IMR-90 (cell line): Measurements from ENCODE around the gene DOCK10. TPM values are rescaled to one million over a fixed set of nuclear protein-coding genes. Genes with fewer than 3 reads are reported as not detected.

Source experiments
- ATAC-seq: fragments of 200-7000 bp; cut with Tn5 transposase; 2 replicates; pipeline ENCODE4 v1.9.1; 2020; ENCODE audit warnings: low read depth, mild to moderate bottlenecking, moderate library complexity
- BruUV-seq: library from RNA; stranded (reverse); fragments of 400-500 nt; replicated peaks from 2 replicates; lab custom pipeline; 2021; lab: Mats Ljungman, UMichigan
- CTCF ChIA-PET: fragments of 300-600 bp; formaldehyde crosslinking; extraction: SDS; loops from one replicate; lab custom pipeline; 2021; ENCODE audit warnings: antibody characterized with exemption; lab: Yijun Ruan, JAX
- POLR2A ChIA-PET: fragments of 300-600 bp; sonication (Branson Sonifier 250); formaldehyde crosslinking; loops from one replicate; lab custom pipeline; 2022; ENCODE audit warnings: antibody characterized with exemption; ENCODE audit not compliant: unreplicated experiment; lab: Charles Lee
- DNase-seq: peaks from one replicate; pipeline ENCODE4 v3.0.0; 2013
- H2AFZ ChIP-seq: replicated peaks from 2 replicates; pipeline ENCODE3; 2013; ENCODE audit warnings: low read length, mild to moderate bottlenecking; ENCODE audit not compliant: poor library complexity
- H2AK5ac ChIP-seq: 2 replicates; pipeline ENCODE4 v1.6.1; 2013; ENCODE audit warnings: low read depth, low read length, inconsistent platforms
- H2AK9ac ChIP-seq: replicated peaks from 2 replicates; pipeline ENCODE3; 2013; ENCODE audit warnings: mild to moderate bottlenecking, low read depth, low read length, moderate library complexity; ENCODE audit not compliant: poor library complexity
- H2BK120ac ChIP-seq: 2 replicates; pipeline ENCODE4 v1.6.1; 2013; ENCODE audit warnings: low read depth, low read length, inconsistent platforms
- H2BK15ac ChIP-seq: 3 replicates; pipeline ENCODE4 v1.6.1; 2013; ENCODE audit warnings: low read depth, low read length, inconsistent platforms
- H2BK20ac ChIP-seq: 2 replicates; pipeline ENCODE4 v1.6.1; 2013; ENCODE audit warnings: low read depth, mild to moderate bottlenecking, inconsistent platforms, low read length, moderate library complexity
- H2BK5ac ChIP-seq: 2 replicates; pipeline ENCODE4 v1.6.1; 2013; ENCODE audit warnings: mild to moderate bottlenecking, low read depth, low read length, inconsistent platforms; ENCODE audit not compliant: poor library complexity, severe bottlenecking
- H3K14ac ChIP-seq: replicated peaks from 2 replicates; pipeline ENCODE4 v1.6.1; 2013; ENCODE audit warnings: low read depth, low read length, inconsistent platforms
- H3K18ac ChIP-seq: 2 replicates; pipeline ENCODE4 v1.6.1; 2013; ENCODE audit warnings: low read depth, low read length, control low read depth
- H3K23ac ChIP-seq: 2 replicates; pipeline ENCODE4 v1.6.1; 2013; ENCODE audit warnings: low read depth, low read length, inconsistent platforms
- H3K27ac ChIP-seq: 2 replicates; pipeline ENCODE4 v1.5.1; 2013; ENCODE audit warnings: mild to moderate bottlenecking, control low read depth, low read length; ENCODE audit not compliant: insufficient read depth
- H3K27me3 ChIP-seq: 2 replicates; pipeline ENCODE4 v1.6.1; 2013; ENCODE audit warnings: low read length; ENCODE audit not compliant: control insufficient read depth, insufficient read depth
- H3K36me3 ChIP-seq: 2 replicates; pipeline ENCODE4 v1.6.1; 2013; ENCODE audit warnings: low read length, mixed read lengths; ENCODE audit not compliant: control insufficient read depth, insufficient read depth
- H3K4ac ChIP-seq: 2 replicates; pipeline ENCODE4 v1.6.1; 2013; ENCODE audit warnings: low read depth, low read length, inconsistent platforms
- H3K4me1 ChIP-seq: 2 replicates; pipeline ENCODE4 v1.6.1; 2013; ENCODE audit warnings: low read length, mixed read lengths; ENCODE audit not compliant: control insufficient read depth, insufficient read depth
- H3K4me2 ChIP-seq: 2 replicates; pipeline ENCODE4 v1.6.1; 2013; ENCODE audit warnings: low read depth, mild to moderate bottlenecking, control low read depth, low read length, moderate library complexity
- H3K4me3 ChIP-seq: 2 replicates; pipeline ENCODE4 v1.5.1; 2013; ENCODE audit warnings: low read depth, mild to moderate bottlenecking, control low read depth, low read length, moderate library complexity; ENCODE audit not compliant: insufficient read depth
- H3K56ac ChIP-seq: 2 replicates; pipeline ENCODE4 v1.6.1; 2013; ENCODE audit warnings: low read length, inconsistent platforms; ENCODE audit not compliant: insufficient read depth; ENCODE audit errors: extremely low read depth
- H3K79me1 ChIP-seq, 2 experiments: 2 replicates each; pipeline ENCODE4 v1.6.1; 2013; ENCODE audit warnings: low read length in 2 of 2, inconsistent platforms in 1 of 2, low read depth in 1 of 2
- H3K9ac ChIP-seq: 2 replicates; pipeline ENCODE4 v1.6.1; 2013; ENCODE audit warnings: low read depth, low read length, control low read depth
- H3K9me1 ChIP-seq: 2 replicates; pipeline ENCODE4 v1.6.1; 2013; ENCODE audit warnings: low read length, inconsistent platforms; ENCODE audit not compliant: insufficient read depth
- H3K9me3 ChIP-seq: 2 replicates; pipeline ENCODE4 v1.6.1; 2013; ENCODE audit warnings: low read length; ENCODE audit not compliant: control insufficient read depth, insufficient read depth
- H4K20me1 ChIP-seq: 2 replicates; pipeline ENCODE4 v1.6.1; 2013; ENCODE audit warnings: low read length, inconsistent platforms; ENCODE audit not compliant: insufficient read depth
- H4K5ac ChIP-seq: 2 replicates; pipeline ENCODE4 v1.6.1; 2013; ENCODE audit warnings: mild to moderate bottlenecking, low read depth, low read length, control low read depth
- H4K8ac ChIP-seq, 2 experiments: 2 replicates each; pipeline ENCODE4 v1.6.1; 2013; ENCODE audit warnings: low read depth in 2 of 2, low read length in 2 of 2, control low read depth in 1 of 2, inconsistent platforms in 1 of 2
- H4K91ac ChIP-seq: 2 replicates; pipeline ENCODE4 v1.6.1; 2013; ENCODE audit warnings: low read depth, low read length, inconsistent platforms; ENCODE audit not compliant: insufficient read depth
- BHLHE40 ChIP-seq: fragments of 150-350 bp; IDR thresholded peaks from 2 replicates; pipeline ENCODE4 v1.6.1; 2016; ENCODE audit warnings: mild to moderate bottlenecking, low read depth, low read length
- CEBPB ChIP-seq: IDR thresholded peaks from 2 replicates; pipeline ENCODE4 v1.6.1; 2012; ENCODE audit warnings: low read depth, low read length, improper control_type of control experiment
- CHD1 ChIP-seq: IDR thresholded peaks from 2 replicates; pipeline ENCODE4 v1.6.1; 2012; ENCODE audit warnings: low read depth, low read length, improper control_type of control experiment
- CTCF ChIP-seq: conservative IDR thresholded peaks from 2 replicates; pipeline ENCODE4 v1.5.1; 2012; ENCODE audit warnings: mild to moderate bottlenecking, low read depth, low read length, improper control_type of control experiment
- ELK1 ChIP-seq: fragments of 150-350 bp; IDR thresholded peaks from 2 replicates; pipeline ENCODE4 v1.6.1; 2016; ENCODE audit warnings: low read depth, mild to moderate bottlenecking, low read length, moderate library complexity, borderline replicate concordance
- FOS ChIP-seq: fragments of 150-350 bp; IDR thresholded peaks from 2 replicates; pipeline ENCODE4 v1.6.1; 2016; ENCODE audit warnings: low read depth, low read length
- MAFK ChIP-seq: IDR thresholded peaks from 2 replicates; pipeline ENCODE4 v1.6.1; 2012; ENCODE audit warnings: low read depth, low read length, improper control_type of control experiment
- MAZ ChIP-seq: IDR thresholded peaks from 2 replicates; pipeline ENCODE4 v1.6.1; 2012; ENCODE audit warnings: low read depth, mild to moderate bottlenecking, low read length, improper control_type of control experiment, moderate library complexity, borderline replicate concordance
- MXI1 ChIP-seq: IDR thresholded peaks from 2 replicates; pipeline ENCODE4 v1.6.1; 2012; ENCODE audit warnings: low read depth, mild to moderate bottlenecking, low read length, moderate library complexity, borderline replicate concordance
- NFE2L2 ChIP-seq: fragments of 150-350 bp; IDR thresholded peaks from 2 replicates; pipeline ENCODE4 v1.6.1; 2016; ENCODE audit warnings: low read depth, mild to moderate bottlenecking, low read length
- POLR2A ChIP-seq: IDR thresholded peaks from 2 replicates; pipeline ENCODE4 v1.6.1; 2012; ENCODE audit warnings: mild to moderate bottlenecking, low read depth, low read length
- RAD21 ChIP-seq: IDR thresholded peaks from 2 replicates; pipeline ENCODE4 v1.6.1; 2012; ENCODE audit warnings: low read length, improper control_type of control experiment
- RCOR1 ChIP-seq: IDR thresholded peaks from 2 replicates; pipeline ENCODE4 v1.6.1; 2012; ENCODE audit warnings: mild to moderate bottlenecking, low read length, improper control_type of control experiment; ENCODE audit not compliant: insufficient replicate concordance
- RFX5 ChIP-seq: IDR thresholded peaks from 2 replicates; pipeline ENCODE4 v1.8.0; 2012; ENCODE audit warnings: low read depth, mild to moderate bottlenecking, low read length, moderate library complexity
- SMC3 ChIP-seq: fragments of 150-350 bp; IDR thresholded peaks from 2 replicates; pipeline ENCODE4 v1.6.1; 2016; ENCODE audit warnings: low read depth, mild to moderate bottlenecking, antibody characterized with exemption, low read length, moderate library complexity
- USF2 ChIP-seq: fragments of 150-350 bp; IDR thresholded peaks from 2 replicates; pipeline ENCODE4 v1.6.1; 2017; ENCODE audit warnings: mild to moderate bottlenecking, antibody characterized with exemption, low read length, low read depth
- WGBS, 2 experiments: methylation state at CpG; one replicate each; pipeline versions ENCODE4 v1.1.5 to v1.1.7; 2013; ENCODE audit warnings: missing lambda C conversion rate in 2 of 2; ENCODE audit not compliant: insufficient read length in 1 of 2; ENCODE audit errors: extremely low coverage in 2 of 2; 5-methylcytosine and 5-hydroxymethylcytosine counted together
- dilution Hi-C: fragments of 300-500 bp; cut with HindIII; formaldehyde crosslinking; loops from one replicate; pipeline ENCODE4 v1.14.3; 2018; ENCODE audit warnings: low sequenced_read_pairs; ENCODE audit not compliant: unreplicated experiment
- in situ Hi-C: fragments of 300-500 bp; cut with MboI; formaldehyde crosslinking; loops from 3 replicates; pipeline ENCODE4 v1.14.3; 2019; ENCODE audit warnings: low sequenced_read_pairs, inconsistent platforms, mixed read lengths
- intact Hi-C: fragments of 100-400 bp; cut with micrococcal nuclease; formaldehyde crosslinking; loops from 2 replicates; pipeline ENCODE4 v1.10.0; 2022
- polyA plus RNA-seq, 3 experiments: library from polyadenylated mRNA; depleted of rRNA; stranded (reverse); fragments of >200 nt; gene quantifications; 2 replicates each; pipeline ENCODE4 v1.2.3, GENCODE V29; 2012; ENCODE audit warnings: low replicate concordance in 1 of 3
- total RNA-seq: library from RNA; depleted of rRNA; stranded (reverse); fragments of >200 nt; gene quantifications from 2 replicates; pipeline ENCODE4 v1.2.3, GENCODE V29; 2012

DOCK10 gene
- total and polyA plus RNA-seq, 2 of the 4 experiments (the other 2 are of a cell fraction), result 58.6 to 75.3 TPM

GRCh38 chr2:224846686-224847085, 195.6 kb downstream of the DOCK10 start:
- no peak overlapping the region for H3K4ac ChIP-seq
- no peak overlapping the region for H3K4me2 ChIP-seq
- H3K9ac ChIP-seq, result no peak overlapping the region
- no CpG with 5 or more reads among the region's 5 CpGs for WGBS, 2 experiments
- H3K27me3 ChIP-seq, result no peaks in the 10 kb centered on the region
- H2AK5ac ChIP-seq, result no peak overlapping the region
- DNase-seq, result no peak
- H2BK5ac ChIP-seq, result no peak overlapping the region
- dilution Hi-C loops, result no loop called here
- H3K9me1 ChIP-seq, result 0 out of 2 replicates have a peak, but pooled peaks cover 3% of the 10 kb centered on the region
- POLR2A ChIA-PET, result no interaction called here
- no peaks in the 10 kb centered on the region for H3K79me1 ChIP-seq
- CTCF ChIA-PET, result no interaction called here
- H3K4me3 ChIP-seq, result no peak overlapping the region
- intact Hi-C loops, result no loop called here
- H2BK120ac ChIP-seq, result no peak overlapping the region
- no peak overlapping the region for H2AK9ac ChIP-seq
- no peak overlapping the region for H4K8ac ChIP-seq
- H2BK15ac ChIP-seq, result no peak overlapping the region
- no peak overlapping the region for H3K14ac ChIP-seq
- H3K36me3 ChIP-seq, result peaks cover 4% of the 10 kb centered on the region
- no peak overlapping the region for H4K5ac ChIP-seq
- H3K18ac ChIP-seq, result no peak overlapping the region
- H3K4me1 ChIP-seq, result no peaks in the 10 kb centered on the region; the same call in 1 of the 2 replicates
- H3K23ac ChIP-seq, result no peak overlapping the region
- no peak for ATAC-seq
- H4K91ac ChIP-seq, result no peak overlapping the region
- H3K27ac ChIP-seq, result no peak overlapping the region
- no peak for TF ChIP-seq RCOR1
- TF ChIP-seq CHD1, result no peak
- TF ChIP-seq FOS, result no peak
- no peak for TF ChIP-seq MAZ
- no peak for TF ChIP-seq SMC3
- no peak for TF ChIP-seq CEBPB
- no peak for TF ChIP-seq RAD21
- no peak for TF ChIP-seq MXI1
- TF ChIP-seq MAFK, result no peak
- TF ChIP-seq POLR2A, result no peak
- TF ChIP-seq USF2, result no peak
- no peak for TF ChIP-seq ELK1
- TF ChIP-seq RFX5, result no peak
- TF ChIP-seq CTCF, result no peak
- TF ChIP-seq BHLHE40, result no peak
- no peak for TF ChIP-seq NFE2L2
- no peaks in the 10 kb centered on the region for H3K9me3 ChIP-seq
- H2AFZ ChIP-seq, result no peak overlapping the region
- H2BK20ac ChIP-seq, result no peak overlapping the region
- no peaks in the 10 kb centered on the region for H4K20me1 ChIP-seq
- no TSS peak for BruUV-seq
- no peak overlapping the region for H3K56ac ChIP-seq
- in situ Hi-C loops, result no loop called here
